ENCODE data around the gene ZFR.
"Not testable (repeated sequence)": the region's sequence is repeated elsewhere in the genome, so short reads cannot be mapped to it uniquely, and the experiment has no call there.

The ZFR gene

DNA sequence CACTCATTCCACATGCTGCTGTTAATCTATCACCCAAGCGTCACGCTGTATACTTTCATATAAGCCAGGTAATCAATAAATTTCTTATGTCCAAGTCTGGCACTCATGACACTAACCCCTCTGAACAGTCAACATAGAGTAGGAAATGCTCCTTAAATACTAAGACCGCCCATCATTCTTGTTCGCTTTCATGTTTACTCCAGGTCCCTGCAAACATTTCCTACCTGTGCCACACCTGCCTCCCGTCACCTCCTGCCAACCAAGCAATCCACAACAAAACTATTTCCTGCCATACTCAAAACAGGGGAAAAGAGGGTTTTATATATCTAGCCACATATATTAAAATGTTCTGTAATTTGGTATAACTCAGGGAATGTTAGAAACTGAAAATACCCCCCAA is 39.0 kb downstream of the ZFR start:
- no peak for DNase-seq

GRCh38 chr5:32403760-32404159 is 40.8 kb downstream of the ZFR start:
- DNase-seq = no peak

GRCh38 chr5:32400401-32400800 is 44.1 kb downstream of the ZFR start:
- DNase-seq = no peak

DNA sequence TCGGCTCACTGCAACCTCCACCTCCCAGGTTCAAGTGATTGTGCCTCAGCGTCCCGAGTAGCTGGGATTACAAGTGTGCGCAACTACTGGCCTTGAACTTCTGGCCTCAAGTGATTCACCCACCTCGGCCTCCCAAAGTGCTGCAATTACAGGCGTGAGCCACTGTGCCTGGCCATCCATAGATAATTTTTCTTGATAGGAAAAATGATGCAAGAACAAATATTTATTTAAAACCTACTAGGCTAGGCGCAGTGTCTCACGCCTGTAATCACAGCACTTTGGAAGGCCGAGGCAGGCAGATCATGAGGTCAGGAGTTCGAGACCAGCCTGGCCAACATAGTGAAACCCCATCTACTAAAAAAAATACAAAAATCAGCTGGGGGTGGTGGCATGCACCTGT is 45.8 kb downstream of the ZFR start:
- not testable (repeated sequence) for DNase-seq

DNA sequence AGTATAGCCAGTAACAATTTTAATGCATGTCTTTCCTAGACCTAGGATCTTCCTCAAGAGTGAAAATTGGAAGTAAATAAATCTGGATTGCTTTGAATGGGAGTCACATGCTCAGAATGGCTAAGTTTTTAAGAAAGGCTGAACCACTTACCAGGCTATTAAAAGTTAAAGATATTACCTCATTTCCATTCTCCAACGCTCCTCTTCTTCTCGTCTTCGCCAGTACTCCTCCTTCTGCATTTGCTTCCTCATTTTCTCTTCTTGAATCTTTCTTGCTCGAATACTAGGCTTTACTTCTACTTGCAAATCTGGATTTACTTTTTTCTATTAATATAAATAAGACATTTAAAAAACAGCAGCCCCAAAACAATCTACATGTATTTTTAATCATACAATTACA is 49.6 kb downstream of the ZFR start:
- DNase-seq = no peak

- DNase-seq = no peak
Measured at GRCh38 chr5:32392039-32392438, 52.5 kb downstream of the ZFR start.

GRCh38 chr5:32390819-32391591 is 53.5 kb downstream of the ZFR start:
- no peak for DNase-seq

- no peak for DNase-seq
Measured at GRCh38 chr5:32388432-32389129, 56.0 kb downstream of the ZFR start.

DNA sequence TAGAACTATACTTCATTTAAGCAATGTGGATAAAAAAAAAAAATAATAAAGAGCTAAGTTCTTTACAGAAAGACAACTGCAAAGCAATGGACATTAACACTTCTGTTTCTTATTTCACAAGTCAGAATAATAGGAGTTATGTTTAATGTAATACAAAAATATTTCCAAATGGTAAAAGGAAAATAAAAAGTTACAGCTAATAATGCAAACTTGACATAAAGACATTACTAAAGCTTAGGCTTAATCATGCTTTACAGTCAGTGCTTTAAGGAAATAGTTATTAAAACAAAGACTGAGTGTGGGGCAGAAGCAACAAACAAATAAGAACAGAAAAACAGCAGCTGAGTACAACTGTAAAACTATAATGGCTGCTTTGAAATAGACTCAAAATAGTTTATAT is 56.7 kb downstream of the ZFR start:
- no peak for DNase-seq

GRCh38 chr5:32387211-32387610 is 57.3 kb downstream of the ZFR start:
- no peak for DNase-seq

DNA sequence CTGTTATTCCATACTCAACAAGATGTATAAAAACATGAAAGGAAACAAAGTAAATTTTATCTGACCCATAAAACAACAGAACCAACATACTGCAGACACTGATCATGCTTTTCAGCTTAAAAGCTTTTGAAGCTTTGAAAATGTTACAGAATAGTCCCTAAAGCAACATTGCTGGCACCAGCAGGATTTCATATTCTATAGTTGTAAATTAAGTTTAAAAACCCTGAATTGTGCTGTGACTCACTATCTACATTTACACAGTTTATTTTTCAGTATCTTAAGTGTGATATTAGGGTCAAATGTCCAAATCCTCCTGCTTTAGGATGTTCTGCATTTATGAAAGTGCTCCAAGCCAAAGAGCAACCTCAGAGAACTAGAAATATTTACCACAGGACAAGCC is 59.9 kb downstream of the ZFR start:
- DNase-seq = no peak

GRCh38 chr5:32383586-32383985 is 61.0 kb downstream of the ZFR start:
- no peak for DNase-seq

GRCh38 chr5:32383065-32383464 is 61.5 kb downstream of the ZFR start:
- DNase-seq = no peak

DNA sequence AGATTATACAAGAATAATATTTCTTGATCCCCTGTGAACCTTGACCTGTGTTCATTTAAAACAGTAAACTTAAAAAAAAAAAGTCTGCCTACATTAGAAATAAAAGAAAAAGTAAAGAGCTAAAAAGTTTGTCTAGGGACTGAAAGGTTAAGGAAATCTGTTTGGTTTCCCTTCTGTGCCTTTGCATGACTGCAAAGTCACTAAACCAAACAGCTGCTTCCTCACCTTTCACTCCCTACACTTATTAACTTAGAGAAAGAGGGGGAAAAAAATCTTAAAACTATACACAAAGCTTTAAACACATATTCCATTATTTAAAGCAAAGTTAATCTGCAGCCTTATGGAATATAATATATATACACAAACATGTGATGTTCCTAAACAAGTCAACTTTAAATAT is 65.1 kb downstream of the ZFR start:
- DNase-seq = no peak

DNA sequence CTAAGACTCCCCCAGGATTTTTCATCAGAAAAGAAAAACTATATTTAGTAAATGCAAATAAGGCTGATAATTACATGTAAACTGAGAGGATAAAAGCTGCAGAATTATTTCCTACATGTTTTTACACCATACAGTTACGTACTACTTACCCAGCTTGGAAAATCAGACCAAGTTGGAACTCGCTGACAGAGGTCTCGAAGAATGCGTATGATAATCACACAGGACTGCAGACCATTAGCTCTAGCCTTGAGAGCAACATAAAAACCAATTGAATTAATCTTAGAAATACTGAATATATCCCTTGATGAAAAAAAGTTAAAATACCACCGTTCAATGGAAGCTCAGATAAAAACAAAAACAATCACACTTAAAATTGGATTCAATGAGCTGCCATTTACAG is 65.6 kb downstream of the ZFR start:
- DNase-seq = no peak

GRCh38 chr5:32369542-32370155 is 74.9 kb downstream of the ZFR start:
- no peak for DNase-seq

GRCh38 chr5:32369032-32369431 is 75.5 kb downstream of the ZFR start:
- DNase-seq = no peak

DNA sequence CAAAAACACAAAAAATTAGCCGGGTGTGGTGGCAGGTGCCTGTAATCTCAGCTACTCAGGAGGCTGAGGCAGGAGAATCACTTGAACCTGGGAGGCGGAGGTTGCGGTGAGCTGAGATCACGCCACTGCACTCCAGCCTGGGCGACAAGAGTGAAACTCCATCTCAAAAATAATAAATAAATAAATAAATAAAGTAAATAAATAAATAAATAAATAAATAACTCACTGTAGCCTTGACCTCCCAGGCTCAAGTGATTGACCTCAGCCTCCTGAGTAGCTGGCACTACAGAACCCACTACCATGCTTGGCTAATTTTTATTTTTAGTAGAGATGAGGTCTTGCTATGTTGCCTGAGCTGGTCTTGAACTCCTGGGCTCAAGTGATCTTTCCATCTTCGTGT is 77.3 kb downstream of the ZFR start:
- DNase-seq = not testable (repeated sequence)

GRCh38 chr5:32365623-32366022 is 78.9 kb downstream of the ZFR start:
- no peak for DNase-seq

DNA sequence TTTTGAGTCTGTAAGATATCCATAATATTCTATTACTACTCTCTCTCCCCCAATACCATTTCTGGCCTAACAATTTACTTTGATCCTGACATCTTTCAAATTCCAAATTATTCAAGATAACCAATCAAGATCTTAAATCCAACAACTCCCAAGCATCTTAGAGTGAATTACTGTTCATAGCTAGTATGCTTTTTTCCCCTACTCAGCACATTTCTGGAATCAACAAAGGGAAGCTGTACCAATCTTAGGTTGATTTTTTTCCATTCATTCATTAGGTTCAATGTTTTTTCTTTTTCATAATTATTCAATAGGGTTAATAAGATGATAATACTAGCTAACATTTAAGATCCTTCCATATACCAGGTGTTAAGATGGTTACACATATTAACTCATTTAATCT is 81.5 kb downstream of the ZFR start:
- DNase-seq = no peak

DNA sequence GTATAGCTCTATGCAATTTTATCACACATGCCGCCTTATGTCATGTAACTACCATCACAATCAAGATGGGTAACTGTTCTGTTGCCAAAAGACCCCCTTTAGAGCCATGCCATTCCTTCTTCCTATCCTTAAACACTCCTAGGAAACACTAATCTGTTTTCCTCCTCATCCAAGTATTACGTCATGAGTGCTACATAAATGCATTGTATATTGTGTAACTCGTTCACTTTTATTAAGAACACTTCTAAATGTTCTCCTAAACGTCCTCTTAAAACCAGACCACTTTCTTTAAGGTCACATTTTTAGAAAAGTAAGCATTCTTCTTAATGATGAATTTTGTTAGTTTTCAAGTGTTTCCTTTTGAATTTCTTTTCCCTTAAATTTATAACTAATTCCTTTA is 82.0 kb downstream of the ZFR start:
- no peak for DNase-seq

GRCh38 chr5:32360906-32361305 is 83.6 kb downstream of the ZFR start:
- DNase-seq = no peak

GRCh38 chr5:32358611-32359010 is 85.9 kb downstream of the ZFR start:
- no peak for DNase-seq

GRCh38 chr5:32357658-32358057 is 86.9 kb downstream of the ZFR start:
- DNase-seq = no peak

Measured in DMS53 (cell line).